ENCODE measurements around the gene SLAIN1.

DNA sequence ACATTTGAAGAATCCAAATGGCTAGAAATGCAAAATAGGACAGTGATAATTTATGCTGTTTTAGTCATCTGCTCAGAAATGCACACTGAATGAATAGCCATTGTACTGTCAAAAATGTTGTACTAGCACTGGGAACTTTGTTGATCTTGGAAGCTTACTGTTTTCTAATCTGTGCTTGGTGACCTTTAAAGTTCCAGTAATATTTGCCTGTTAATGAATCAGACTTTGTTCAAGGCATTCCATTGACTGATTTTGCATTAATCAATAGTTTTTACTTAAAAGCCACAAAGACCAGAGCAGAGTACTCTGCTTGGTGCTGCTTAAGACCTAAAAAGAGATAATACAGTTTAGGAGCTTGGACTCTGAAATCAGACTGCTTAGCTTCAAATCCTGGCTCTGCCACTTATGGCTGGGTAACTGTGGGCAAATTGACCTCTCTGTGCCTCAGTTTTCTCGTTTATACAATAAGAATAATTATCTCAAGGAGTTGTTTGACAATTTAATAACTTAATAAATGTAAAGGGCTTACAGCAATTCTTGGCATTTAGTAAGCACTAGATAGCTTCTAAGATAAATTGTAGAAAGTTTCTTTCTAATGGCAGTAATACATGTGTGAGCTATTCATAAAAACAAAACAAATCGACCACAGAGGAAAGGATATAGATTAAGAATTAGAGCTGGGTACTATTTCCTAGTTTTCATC, 4.6 kb upstream of the SLAIN1 start:
- no peak for TF ChIP-seq HDAC6 (IDR thresholded peaks at IDR 0.05; ENCODE audit: low read depth, low read length)
- TF ChIP-seq, protein P1, sequence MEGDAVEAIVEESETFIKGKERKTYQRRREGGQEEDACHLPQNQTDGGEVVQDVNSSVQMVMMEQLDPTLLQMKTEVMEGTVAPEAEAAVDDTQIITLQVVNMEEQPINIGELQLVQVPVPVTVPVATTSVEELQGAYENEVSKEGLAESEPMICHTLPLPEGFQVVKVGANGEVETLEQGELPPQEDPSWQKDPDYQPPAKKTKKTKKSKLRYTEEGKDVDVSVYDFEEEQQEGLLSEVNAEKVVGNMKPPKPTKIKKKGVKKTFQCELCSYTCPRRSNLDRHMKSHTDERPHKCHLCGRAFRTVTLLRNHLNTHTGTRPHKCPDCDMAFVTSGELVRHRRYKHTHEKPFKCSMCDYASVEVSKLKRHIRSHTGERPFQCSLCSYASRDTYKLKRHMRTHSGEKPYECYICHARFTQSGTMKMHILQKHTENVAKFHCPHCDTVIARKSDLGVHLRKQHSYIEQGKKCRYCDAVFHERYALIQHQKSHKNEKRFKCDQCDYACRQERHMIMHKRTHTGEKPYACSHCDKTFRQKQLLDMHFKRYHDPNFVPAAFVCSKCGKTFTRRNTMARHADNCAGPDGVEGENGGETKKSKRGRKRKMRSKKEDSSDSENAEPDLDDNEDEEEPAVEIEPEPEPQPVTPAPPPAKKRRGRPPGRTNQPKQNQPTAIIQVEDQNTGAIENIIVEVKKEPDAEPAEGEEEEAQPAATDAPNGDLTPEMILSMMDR (IDR thresholded peaks at IDR 0.05; ENCODE audit: control extremely low read depth in 1 of 3, insufficient read depth in 1 of 3, low read depth in 1 of 3, low read length in 3 of 3), result no peak

Measured in H1 (cell line).